Neuronal stem cell (in vitro differentiated cells): Measurements from ENCODE around the gene PTPRCAP.

Experiments
- DNase-seq: peaks from one replicate; pipeline ENCODE4 v3.0.0-alpha.2; 2013; ENCODE audit warnings: low spot score
- H2AFZ ChIP-seq: one replicate; pipeline ENCODE4 v1.6.1; 2013; ENCODE audit warnings: mild to moderate bottlenecking, low read length, inconsistent platforms
- H2AK5ac ChIP-seq: 2 replicates; pipeline ENCODE4 v1.6.1; 2013; ENCODE audit warnings: low read depth, mild to moderate bottlenecking, inconsistent platforms, low read length, moderate library complexity, mixed read lengths
- H2BK120ac ChIP-seq: 2 replicates; pipeline ENCODE4 v1.6.1; 2013; ENCODE audit warnings: low read depth, mild to moderate bottlenecking, inconsistent platforms, low read length, moderate library complexity, mixed read lengths
- H2BK12ac ChIP-seq: one replicate; pipeline ENCODE4 v1.6.1; 2013; ENCODE audit warnings: low read length, inconsistent platforms
- H2BK15ac ChIP-seq: 2 replicates; pipeline ENCODE4 v1.6.1; 2013; ENCODE audit warnings: mild to moderate bottlenecking, low read length, inconsistent platforms, mixed read lengths
- H2BK5ac ChIP-seq: one replicate; pipeline ENCODE4 v1.6.1; 2013; ENCODE audit warnings: inconsistent platforms, mild to moderate bottlenecking, low read length, moderate library complexity
- H3K14ac ChIP-seq: one replicate; pipeline ENCODE4 v1.6.1; 2013; ENCODE audit warnings: low read length, inconsistent platforms
- H3K18ac ChIP-seq: 2 replicates; pipeline ENCODE4 v1.6.1; 2013; ENCODE audit warnings: low read length, inconsistent platforms
- H3K23ac ChIP-seq: 2 replicates; pipeline ENCODE4 v1.6.1; 2013; ENCODE audit warnings: low read depth, mild to moderate bottlenecking, mixed read lengths, low read length, inconsistent platforms; ENCODE audit not compliant: poor library complexity
- H3K27ac ChIP-seq: replicated peaks from 3 replicates; pipeline ENCODE4 v1.5.1; 2013; ENCODE audit warnings: low read length, inconsistent platforms
- H3K27me3 ChIP-seq, 3 experiments: 2 replicates each; pipeline ENCODE4 v1.6.1; 2013; ENCODE audit warnings: low read length in 3 of 3, mild to moderate bottlenecking in 2 of 3, inconsistent platforms in 1 of 3, low read depth in 1 of 3, mixed read lengths in 1 of 3, moderate library complexity in 1 of 3; ENCODE audit not compliant: control insufficient read depth in 3 of 3, insufficient read depth in 3 of 3
- H3K36me3 ChIP-seq, 2 donors: replicated peaks in 1 of 2; 2 replicates each; pipeline ENCODE4 v1.6.1; 2013; ENCODE audit warnings: low read length in 2 of 2; ENCODE audit not compliant: control insufficient read depth in 2 of 2, insufficient read depth in 2 of 2
- H3K4ac ChIP-seq: 2 replicates; pipeline ENCODE4 v1.6.1; 2013; ENCODE audit warnings: inconsistent platforms, mild to moderate bottlenecking, low read length, moderate library complexity
- H3K4me1 ChIP-seq, 2 donors: 1 replicate in 1 of 2; 2 replicates in 1 of 2; pipeline ENCODE4 v1.6.1; 2013; ENCODE audit warnings: low read length in 2 of 2, low read depth in 1 of 2; ENCODE audit not compliant: control insufficient read depth in 2 of 2, insufficient read depth in 1 of 2
- H3K4me2 ChIP-seq: one replicate; pipeline ENCODE4 v1.6.1; 2013; ENCODE audit warnings: mild to moderate bottlenecking, low read length, inconsistent platforms; ENCODE audit not compliant: insufficient read depth, poor library complexity, severe bottlenecking
- H3K4me3 ChIP-seq, 2 donors: 2 replicates each; pipeline ENCODE4 v1.5.1; 2013; ENCODE audit warnings: low read length in 2 of 2, mild to moderate bottlenecking in 2 of 2, inconsistent platforms in 1 of 2, moderate library complexity in 1 of 2
- H3K79me1 ChIP-seq: one replicate; pipeline ENCODE4 v1.6.1; 2013; ENCODE audit warnings: low read depth, mild to moderate bottlenecking, inconsistent platforms, low read length, moderate library complexity
- H3K9ac ChIP-seq: one replicate; pipeline ENCODE4 v1.6.1; 2013; ENCODE audit warnings: mild to moderate bottlenecking, low read depth, low read length, inconsistent platforms; ENCODE audit not compliant: poor library complexity
- H3K9me3 ChIP-seq, 2 donors: replicated peaks in 1 of 2; 2 replicates each; pipeline versions ENCODE3 to v1.6.1; 2013; ENCODE audit warnings: low read length in 2 of 2, mild to moderate bottlenecking in 2 of 2, inconsistent platforms in 1 of 2, low read depth in 1 of 2, mixed read lengths in 1 of 2, moderate library complexity in 1 of 2; ENCODE audit not compliant: control insufficient read depth in 2 of 2, insufficient read depth in 1 of 2
- H4K8ac ChIP-seq: one replicate; pipeline ENCODE4 v1.6.1; 2013; ENCODE audit warnings: low read depth, mild to moderate bottlenecking, inconsistent platforms, low read length, moderate library complexity
- H4K91ac ChIP-seq: one replicate; pipeline ENCODE4 v1.6.1; 2013; ENCODE audit warnings: low read length, low read depth, mild to moderate bottlenecking, inconsistent platforms; ENCODE audit not compliant: poor library complexity
- WGBS, 2 donors: extraction: QIAGEN DNeasy Blood & Tissue Kit; methylation state at CpG; one replicate each; pipeline ENCODE4 v1.1.7; 2013; ENCODE audit warnings: missing lambda C conversion rate in 2 of 2, mixed read lengths in 1 of 2; ENCODE audit not compliant: insufficient read length in 2 of 2, insufficient replicate concordance in 1 of 2; ENCODE audit errors: extremely low coverage in 2 of 2; 5-methylcytosine and 5-hydroxymethylcytosine counted together

PTPRCAP gene

DNA sequence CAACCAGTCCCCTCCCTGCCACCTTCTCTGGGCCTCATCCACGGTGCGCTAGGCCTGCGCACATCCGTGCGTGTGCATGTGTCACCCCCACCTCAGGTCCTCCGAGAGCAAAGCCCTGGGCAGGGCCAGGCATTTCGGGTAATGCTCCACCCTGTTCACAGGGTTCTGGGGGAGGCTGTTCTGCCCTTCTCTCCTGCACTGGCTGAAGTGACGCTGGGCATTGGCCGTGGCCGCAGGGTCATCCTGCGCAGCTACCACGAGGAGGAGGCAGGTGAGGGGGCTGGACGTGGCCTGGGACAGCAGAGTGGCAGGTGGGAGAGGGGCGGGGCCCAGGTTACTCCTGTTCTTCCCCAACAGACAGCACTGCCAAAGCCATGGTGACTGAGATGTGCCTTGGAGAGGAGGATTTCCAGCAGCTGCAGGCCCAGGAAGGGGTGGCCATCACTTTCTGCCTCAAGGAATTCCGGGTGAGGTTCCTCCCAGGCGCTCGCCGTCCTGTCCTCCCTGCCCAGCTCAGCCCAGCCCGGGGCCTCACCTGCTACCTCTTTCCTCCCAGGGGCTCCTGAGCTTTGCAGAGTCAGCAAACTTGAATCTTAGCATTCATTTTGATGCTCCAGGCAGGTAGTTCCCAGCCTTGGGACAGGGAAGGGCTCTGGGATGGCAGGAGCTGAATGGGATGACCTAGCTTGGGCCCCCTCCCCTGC lies 41.8 kb downstream of the PTPRCAP start:
- Histone ChIP-seq H4K8ac (no peak overlapping the region), H3K9me3 (no peaks in the 10 kb centered on the region), H3K79me1 (peaks cover 18% of the 10 kb centered on the region), H2BK120ac (peak overlapping the region; percentile 9), H3K4me1 (peaks cover 10 to 12% of the 10 kb centered on the region in 2 donors), H2AK5ac (no peak overlapping the region), H3K9ac (no peak overlapping the region), H2AFZ (no peak overlapping the region), H3K4me2 (no peak overlapping the region), H2BK15ac (peak overlapping the region; percentile 64), H3K23ac (peak overlapping the region; percentile 65), H3K14ac (no peak overlapping the region), H3K4ac (no peak overlapping the region), H3K27me3 (no peaks in the 10 kb centered on the region), H3K18ac (peak overlapping the region; percentile 27), H3K36me3 (peaks cover 48 to 69% of the 10 kb centered on the region in 2 donors), H3K4me3 (peak overlapping the region in 1 of 2 donors; percentile 65), H4K91ac (no peak overlapping the region), H2BK5ac (no peak overlapping the region), H3K27ac (no peak overlapping the region), H2BK12ac (no peak overlapping the region)
- no CpG with 5 or more reads among the region's 19 CpGs for WGBS, 2 donors
- DNase-seq = no peak

DNA sequence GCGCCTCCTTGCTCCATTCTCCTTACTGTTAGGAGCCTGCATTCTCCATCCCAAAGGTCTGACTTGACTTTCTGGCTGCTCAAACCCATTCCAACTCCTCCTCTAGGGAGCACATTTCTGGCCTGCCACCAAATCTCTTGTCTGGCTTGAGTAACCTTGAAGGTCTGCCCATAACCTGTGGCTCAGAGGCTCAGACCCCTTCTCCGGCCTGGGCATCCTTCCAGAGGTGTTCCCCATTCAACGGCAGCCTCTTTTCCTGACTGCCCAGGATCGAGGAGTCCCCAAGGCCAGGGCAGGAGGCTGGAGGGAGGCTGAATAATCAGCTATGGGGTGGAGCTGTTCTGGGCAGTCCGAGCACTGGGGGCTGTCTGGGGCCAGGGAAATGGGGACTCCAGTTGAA lies 43.5 kb downstream of the PTPRCAP start:
- no peak for DNase-seq
- no peak overlapping the region for H2BK5ac ChIP-seq
- H3K14ac ChIP-seq = no peak overlapping the region

DNA sequence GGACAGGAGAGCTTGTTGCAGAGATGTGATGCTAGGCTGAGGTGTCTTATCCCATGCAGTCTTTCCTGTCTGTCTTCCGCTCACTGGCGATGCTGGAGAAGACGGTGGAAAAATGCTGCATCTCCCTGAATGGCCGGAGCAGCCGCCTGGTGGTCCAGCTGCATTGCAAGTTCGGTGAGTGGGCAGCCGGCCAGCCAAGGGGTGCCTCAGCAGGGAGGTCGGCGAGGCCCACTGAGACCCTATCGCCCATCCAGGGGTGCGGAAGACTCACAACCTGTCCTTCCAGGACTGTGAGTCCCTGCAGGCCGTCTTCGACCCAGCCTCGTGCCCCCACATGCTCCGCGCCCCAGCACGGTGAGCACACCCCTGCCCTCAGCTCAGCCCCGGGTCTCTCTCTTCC lies 44.0 kb downstream of the PTPRCAP start:
- Histone ChIP-seq H3K79me1 (peaks cover 10% of the 10 kb centered on the region), H3K4me2 (no peak overlapping the region), H2AFZ (no peak overlapping the region), H3K9me3 (no peaks in the 10 kb centered on the region), H2BK15ac (no peak overlapping the region), H3K4me3 (peak overlapping the region; percentile 2 to 25), H2BK5ac (no peak overlapping the region), H2AK5ac (no peak overlapping the region), H3K9ac (no peak overlapping the region), H3K23ac (no peak overlapping the region), H3K36me3 (peaks cover 31 to 49% of the 10 kb centered on the region in 2 donors), H3K27me3 (no peaks in the 10 kb centered on the region), H2BK12ac (no peak overlapping the region), H3K18ac (no peak overlapping the region), H3K4me1 (peaks cover 5 to 6% of the 10 kb centered on the region in 2 donors), H3K14ac (no peak overlapping the region), H4K91ac (no peak overlapping the region), H4K8ac (peak overlapping the region; percentile 82), H2BK120ac (no peak overlapping the region), H3K4ac (no peak overlapping the region), H3K27ac (no peak overlapping the region)
- no peak for DNase-seq
- no CpG with 5 or more reads among the region's 18 CpGs for WGBS, 2 donors

More for the DNA sequence above, 43.5 kb downstream of the PTPRCAP start:
- H3K18ac ChIP-seq = no peak overlapping the region
- peaks cover 36 to 54% of the 10 kb centered on the region in 2 donors for H3K36me3 ChIP-seq
- no peak overlapping the region for H3K27ac ChIP-seq
- H2AFZ ChIP-seq = no peak overlapping the region
- peaks cover 10% of the 10 kb centered on the region for H3K79me1 ChIP-seq
- no peak overlapping the region for H3K4me3 ChIP-seq
- no peak overlapping the region for H4K91ac ChIP-seq
- H2BK120ac ChIP-seq = no peak overlapping the region
- H2AK5ac ChIP-seq = no peak overlapping the region
- H3K23ac ChIP-seq = no peak overlapping the region
- no peak overlapping the region for H4K8ac ChIP-seq
- H3K4me2 ChIP-seq = no peak overlapping the region
- H2BK15ac ChIP-seq = no peak overlapping the region
- no CpG with 5 or more reads among the region's 5 CpGs for WGBS, 2 donors
- no peak overlapping the region for H3K9ac ChIP-seq
- peaks cover 5 to 6% of the 10 kb centered on the region in 2 donors for H3K4me1 ChIP-seq
- H3K9me3 ChIP-seq = no peaks in the 10 kb centered on the region
- no peaks in the 10 kb centered on the region for H3K27me3 ChIP-seq
- H2BK12ac ChIP-seq = no peak overlapping the region
- no peak overlapping the region for H3K4ac ChIP-seq

DNA sequence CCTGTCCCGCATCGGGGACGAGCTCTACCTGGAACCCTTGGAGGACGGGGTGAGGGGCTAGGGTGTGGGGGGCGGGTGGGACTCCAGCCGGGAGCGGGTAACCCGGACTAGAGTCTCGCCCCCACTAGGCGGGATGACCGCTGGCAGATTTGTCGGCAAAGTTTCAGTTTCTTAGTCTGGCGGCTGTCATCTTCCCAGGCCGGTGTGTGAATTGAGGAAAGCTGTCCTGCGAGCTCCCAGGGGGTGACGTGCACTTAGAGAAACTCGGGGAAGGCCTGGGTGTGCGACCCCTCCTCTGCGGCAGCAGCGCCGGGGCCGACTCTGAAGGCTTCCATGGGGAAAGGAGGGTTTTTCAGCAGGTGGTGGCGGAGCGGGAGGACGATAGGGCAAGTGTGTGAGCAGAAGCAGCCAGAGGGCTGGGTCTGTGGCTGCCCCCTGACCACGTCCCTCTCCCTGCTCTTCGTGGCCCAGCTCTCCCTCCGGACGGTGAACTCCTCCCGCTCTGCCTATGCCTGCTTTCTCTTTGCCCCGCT lies 45.2 kb downstream of the PTPRCAP start:
- no CpG with 5 or more reads among the region's 31 CpGs for WGBS, 2 donors
- peaks cover 20 to 37% of the 10 kb centered on the region in 2 donors for H3K36me3 ChIP-seq
- H3K79me1 ChIP-seq = peaks cover 10% of the 10 kb centered on the region
- H2AK5ac ChIP-seq = peak overlapping the region; percentile 15
- H4K91ac ChIP-seq = no peak overlapping the region
- H3K9ac ChIP-seq = peak overlapping the region; percentile 100
- H3K23ac ChIP-seq = peak overlapping the region; percentile 98
- no peak overlapping the region for H2BK5ac ChIP-seq
- H3K27me3 ChIP-seq = no peaks in the 10 kb centered on the region
- H3K14ac ChIP-seq = peak overlapping the region; percentile 89
- H4K8ac ChIP-seq = no peak overlapping the region
- H2BK15ac ChIP-seq = peak overlapping the region; percentile 81
- H2BK12ac ChIP-seq = peak overlapping the region; percentile 58
- peak overlapping the region; percentile 97 for H3K18ac ChIP-seq
- peaks cover 5 to 6% of the 10 kb centered on the region in 2 donors for H3K4me1 ChIP-seq
- peak overlapping the region; percentile 81 for H2BK120ac ChIP-seq
- H2AFZ ChIP-seq = peak overlapping the region; percentile 86
- no peak overlapping the region for H3K27ac ChIP-seq
- H3K4me3 ChIP-seq = peak overlapping the region; percentile 84 to 98
- DNase-seq = no peak
- peak overlapping the region; percentile 95 for H3K4me2 ChIP-seq
- H3K4ac ChIP-seq = no peak overlapping the region
- no peaks in the 10 kb centered on the region for H3K9me3 ChIP-seq
